CD8-positive, alpha-beta memory T cell (primary cell): ENCODE measurements around the gene NFE2L1. TPM values are rescaled to one million over a fixed set of nuclear protein-coding genes. Genes with fewer than 3 reads are reported as not detected.

Experiments
- CTCF ChIA-PET: fragments of 350-600 bp; sonication (Branson Sonifier 250); formaldehyde crosslinking; loops from one replicate; lab custom pipeline; 2021; ENCODE audit warnings: antibody characterized with exemption; lab: Charles Lee
- POLR2A ChIA-PET: fragments of 350-600 bp; sonication (Branson Sonifier 250); formaldehyde crosslinking; loops from one replicate; lab custom pipeline; 2021; ENCODE audit warnings: antibody characterized with exemption; lab: Charles Lee
- DNase-seq, 5 donors: peaks; one replicate each; pipeline versions ENCODE4 v3.0.0 to v3.0.0-alpha.2; 2020 to 2022; ENCODE audit warnings: mixed read lengths in 1 of 5
- H3K27ac ChIP-seq: one replicate; pipeline ENCODE4 v1.7.0; 2013; ENCODE audit warnings: low read depth, mild to moderate bottlenecking, low read length, moderate library complexity
- H3K27me3 ChIP-seq: 2 replicates; pipeline ENCODE4 v1.7.0; 2013; ENCODE audit warnings: low read length, mild to moderate bottlenecking; ENCODE audit not compliant: insufficient read depth, poor library complexity, severe bottlenecking
- H3K36me3 ChIP-seq: 2 replicates; pipeline ENCODE4 v1.7.0; 2013; ENCODE audit warnings: mild to moderate bottlenecking, low read length, moderate library complexity; ENCODE audit not compliant: insufficient read depth
- H3K4me1 ChIP-seq: 2 replicates; pipeline ENCODE4 v1.7.0; 2013; ENCODE audit warnings: mild to moderate bottlenecking, low read length, moderate library complexity; ENCODE audit not compliant: insufficient read depth
- H3K4me3 ChIP-seq: 2 replicates; pipeline ENCODE4 v1.7.0; 2013; ENCODE audit warnings: mild to moderate bottlenecking, low read length
- H3K9me3 ChIP-seq: 2 replicates; pipeline ENCODE4 v1.7.0; 2013; ENCODE audit warnings: mild to moderate bottlenecking, low read length
- H3K27ac Mint-ChIP-seq, 8 donors: one replicate each; pipeline ENCODE4 v1.8.0; 2020 to 2021; ENCODE audit warnings: mixed read lengths in 8 of 8, mild to moderate bottlenecking in 6 of 8, inconsistent platforms in 3 of 8, moderate library complexity in 3 of 8
- H3K27me3 Mint-ChIP-seq, 2 donors: one replicate each; pipeline ENCODE4 v1.8.0; 2020 to 2021; ENCODE audit warnings: mixed read lengths in 2 of 2, mild to moderate bottlenecking in 1 of 2, moderate library complexity in 1 of 2
- H3K36me3 Mint-ChIP-seq, 3 donors: one replicate each; pipeline ENCODE4 v1.8.0; 2020 to 2021; ENCODE audit warnings: mixed read lengths in 3 of 3, inconsistent platforms in 1 of 3, mild to moderate bottlenecking in 1 of 3
- H3K4me1 Mint-ChIP-seq, 3 donors: one replicate each; pipeline ENCODE4 v1.8.0; 2020 to 2021; ENCODE audit warnings: mixed read lengths in 3 of 3, inconsistent platforms in 1 of 3, mild to moderate bottlenecking in 1 of 3
- H3K4me3 Mint-ChIP-seq, 7 donors: one replicate each; pipeline ENCODE4 v1.8.0; 2020 to 2021; ENCODE audit warnings: mixed read lengths in 7 of 7, mild to moderate bottlenecking in 6 of 7, moderate library complexity in 4 of 7, inconsistent platforms in 2 of 7
- H3K9me3 Mint-ChIP-seq, 5 donors: one replicate each; pipeline ENCODE4 v1.8.0; 2020 to 2022; ENCODE audit warnings: mixed read lengths in 5 of 5, mild to moderate bottlenecking in 3 of 5, moderate library complexity in 2 of 5, inconsistent platforms in 1 of 5
- polyA plus RNA-seq: library from polyadenylated mRNA; unstranded; fragments of 300-500 nt; fragmentation: Illumina TruSeq; gene quantifications from one replicate; pipeline ENCODE4 v1.2.3, GENCODE V29; 2021
- total RNA-seq, 2 experiments: library from RNA; stranded (reverse); gene quantifications; one replicate each; pipeline ENCODE4 v1.2.3, GENCODE V29; 2021

Gene NFE2L1
- total and polyA plus RNA-seq, 3 experiments from 2014 or later: 13.1 to 98.4 (median 94.5) TPM

DNA sequence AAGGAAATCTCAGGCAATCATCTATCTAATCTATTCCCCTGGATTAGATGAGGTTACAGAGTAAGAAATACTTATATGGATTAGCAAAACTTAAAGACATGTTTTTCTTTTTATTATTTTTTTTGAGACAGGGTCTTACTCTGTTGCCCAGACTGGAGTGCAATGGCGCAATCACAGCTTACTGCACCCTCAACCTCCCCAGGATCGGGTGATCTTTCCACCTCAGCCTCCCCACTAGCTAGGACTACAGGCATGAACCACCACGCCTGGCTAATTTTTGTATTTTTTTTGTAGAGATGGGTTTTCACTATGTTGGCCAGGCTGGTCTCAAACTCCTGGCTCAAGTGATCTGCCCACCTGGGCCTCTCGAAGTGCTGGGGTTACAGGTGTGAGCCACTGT is 3.3 kb upstream of the NFE2L1 start:
- peaks cover 0 to 14% (median 3%) of the 10 kb centered on the region in 3 donors for H3K36me3 Mint-ChIP-seq
- H3K9me3 Mint-ChIP-seq: no peaks in the 10 kb centered on the region
- peak overlapping the region in 1 of 7 donors; percentile 31 for H3K4me3 Mint-ChIP-seq
- ChIA-PET CTCF (interaction anchor here (0.9 to 2.0 kb wide), 6 partner anchors 9 to 74 kb away, joined by 3 to 7 read pairs (median 4); partner anchors contain the start of gene CDK5RAP3), POLR2A (no interaction called here)
- peaks cover 22 to 35% (median 35%) of the 10 kb centered on the region in 3 donors for H3K4me1 Mint-ChIP-seq
- peak overlapping the region in 1 of 8 donors; percentile 28 for H3K27ac Mint-ChIP-seq
- H3K4me1 ChIP-seq: peaks cover 28% of the 10 kb centered on the region
- H3K36me3 ChIP-seq: no peaks in the 10 kb centered on the region
- DNase-seq: no peak
- no peak overlapping the region for H3K27ac ChIP-seq
- H3K27me3 Mint-ChIP-seq: peaks cover 0 to 12% of the 10 kb centered on the region in 2 donors
- H3K27me3 ChIP-seq: no peaks in the 10 kb centered on the region
- H3K9me3 ChIP-seq: no peaks in the 10 kb centered on the region
- H3K4me3 ChIP-seq: no peak overlapping the region

GRCh38 chr17:48045316-48046001 is 2.7 kb upstream of the NFE2L1 start:
- Histone ChIP-seq H3K27me3 (no peaks in the 10 kb centered on the region), H3K4me1 (peaks cover 31% of the 10 kb centered on the region), H3K9me3 (no peaks in the 10 kb centered on the region), H3K36me3 (peaks cover under 1% of the 10 kb centered on the region), H3K27ac (no peak overlapping the region), H3K4me3 (no peak overlapping the region)
- H3K4me1 Mint-ChIP-seq: peaks cover 26 to 41% (median 40%) of the 10 kb centered on the region in 3 donors
- peak overlapping the region in 6 of 7 donors; percentile 15 to 85 (median 45) for H3K4me3 Mint-ChIP-seq
- H3K36me3 Mint-ChIP-seq: peaks cover under 1 to 18% (median 5%) of the 10 kb centered on the region in 3 donors
- peak overlapping the region in 2 of 8 donors; percentile 9 to 85 for H3K27ac Mint-ChIP-seq
- peaks cover 0 to 11% of the 10 kb centered on the region in 2 donors for H3K27me3 Mint-ChIP-seq
- no peak for DNase-seq
- no peaks in the 10 kb centered on the region for H3K9me3 Mint-ChIP-seq
- POLR2A ChIA-PET: no interaction called here
- CTCF ChIA-PET: interaction anchor here (1.4 to 1.8 kb wide), 4 partner anchors 9 to 28 kb away, joined by 4 to 5 read pairs (median 4); no protein-coding TSS in a partner anchor

GRCh38 chr17:48046296-48046695 is 1.9 kb upstream of the NFE2L1 start:
- ChIA-PET POLR2A (no interaction called here), CTCF (interaction anchor here (1.4 to 1.8 kb wide), 5 partner anchors 10 to 34 kb away, joined by 4 to 5 read pairs (median 4); no protein-coding TSS in a partner anchor)
- DNase-seq: no peak
- H3K4me3 ChIP-seq: no peak overlapping the region
- H3K4me1 ChIP-seq: peaks cover 35% of the 10 kb centered on the region
- no peaks in the 10 kb centered on the region for H3K27me3 ChIP-seq
- Mint-ChIP-seq H3K9me3 (no peaks in the 10 kb centered on the region), H3K27ac (peak overlapping the region in 3 of 8 donors; percentile 15 to 96 (median 85)), H3K4me1 (peaks cover 32 to 49% (median 48%) of the 10 kb centered on the region in 3 donors), H3K27me3 (peaks cover 0 to 11% of the 10 kb centered on the region in 2 donors), H3K36me3 (peaks cover 4 to 26% (median 9%) of the 10 kb centered on the region in 3 donors), H3K4me3 (peak overlapping the region in 3 of 7 donors; percentile 85 to 99 (median 96))
- H3K9me3 ChIP-seq: no peaks in the 10 kb centered on the region
- peaks cover 9% of the 10 kb centered on the region for H3K36me3 ChIP-seq
- no peak overlapping the region for H3K27ac ChIP-seq

GRCh38 chr17:48047113-48047740 is 932 bp upstream of the NFE2L1 start:
- H3K4me3 ChIP-seq: peak overlapping the region; percentile 84
- CTCF ChIA-PET: interaction anchor here (1.5 to 4.4 kb wide), 5 partner anchors 11 to 59 kb away, joined by 4 to 47 read pairs (median 5); partner anchors contain the start of gene COPZ2
- peak overlapping the region; percentile 93 for H3K27ac ChIP-seq
- DNase-seq: no peak
- no peaks in the 10 kb centered on the region for H3K9me3 Mint-ChIP-seq
- POLR2A ChIA-PET: interaction anchor here (0.7 to 3.1 kb wide), 4 partner anchors 11 to 70 kb away, joined by 3 to 17 read pairs (median 5); partner anchors contain the start of gene SNX11
- H3K9me3 ChIP-seq: no peaks in the 10 kb centered on the region
- no peaks in the 10 kb centered on the region for H3K27me3 ChIP-seq
- peak overlapping the region; percentile 85 to 100 (median 98) for H3K27ac Mint-ChIP-seq
- peaks cover 44% of the 10 kb centered on the region for H3K4me1 ChIP-seq
- peaks cover 18% of the 10 kb centered on the region for H3K36me3 ChIP-seq
- H3K4me3 Mint-ChIP-seq: peak overlapping the region; percentile 85 to 99 (median 96)
- H3K36me3 Mint-ChIP-seq: peaks cover 4 to 36% (median 11%) of the 10 kb centered on the region in 3 donors
- H3K27me3 Mint-ChIP-seq: peaks cover 0 to 6% of the 10 kb centered on the region in 2 donors
- H3K4me1 Mint-ChIP-seq: peaks cover 40 to 58% (median 56%) of the 10 kb centered on the region in 3 donors

DNA sequence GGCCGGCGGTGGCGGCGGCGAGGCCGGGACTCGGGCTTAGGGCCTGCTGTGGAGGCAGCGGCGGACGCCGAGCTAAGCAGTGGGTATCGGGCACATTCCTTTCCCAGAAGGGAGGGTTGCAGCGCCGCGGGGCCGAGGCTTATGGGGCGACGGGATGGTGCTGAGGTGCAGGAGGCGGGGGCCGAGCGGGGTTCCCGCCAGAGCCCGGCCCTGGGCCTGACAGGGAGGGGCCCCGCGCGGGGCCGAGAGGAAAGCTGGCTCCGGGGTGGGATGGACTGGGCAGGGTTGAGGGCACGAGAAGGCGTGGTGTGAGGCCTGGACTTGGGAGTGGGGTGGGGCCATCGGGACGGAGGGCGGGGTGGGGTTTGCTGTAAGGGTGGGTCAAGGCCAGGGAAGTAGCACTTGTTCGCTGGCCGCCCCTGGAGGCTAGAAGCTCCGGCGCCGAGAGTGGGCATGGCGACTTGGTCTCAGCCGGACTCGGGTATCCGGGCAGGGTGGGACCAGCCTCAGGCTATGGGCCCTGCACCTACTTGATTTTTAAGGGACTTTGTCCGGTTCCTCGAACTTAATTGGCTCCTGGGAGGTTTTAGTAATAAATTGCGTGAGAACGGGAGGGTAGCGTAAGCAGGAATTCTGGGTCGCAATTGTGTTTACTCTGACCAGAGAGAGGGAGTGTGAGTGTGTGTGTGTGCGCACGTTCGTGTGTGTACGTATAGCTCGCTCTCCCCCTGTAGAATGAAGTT is 396 bp downstream of the NFE2L1 start:
- Histone ChIP-seq H3K27me3 (no peaks in the 10 kb centered on the region), H3K27ac (peak overlapping the region; percentile 93), H3K4me1 (peaks cover 57% of the 10 kb centered on the region), H3K36me3 (peaks cover 25% of the 10 kb centered on the region), H3K4me3 (peak overlapping the region; percentile 84), H3K9me3 (no peaks in the 10 kb centered on the region)
- peak overlapping the region; percentile 85 to 100 (median 98) for H3K27ac Mint-ChIP-seq
- H3K4me1 Mint-ChIP-seq: peaks cover 53 to 71% (median 65%) of the 10 kb centered on the region in 3 donors
- POLR2A ChIA-PET: interaction anchor here (0.5 to 3.1 kb wide), 9 partner anchors 10 to 1667 kb away, joined by 3 to 17 read pairs (median 3); partner anchors contain the start of genes LRRC46, MRPL10 and SNX11
- H3K36me3 Mint-ChIP-seq: peaks cover 4 to 49% (median 13%) of the 10 kb centered on the region in 3 donors
- H3K4me3 Mint-ChIP-seq: peak overlapping the region; percentile 85 to 99 (median 96)
- peak in 2 of 5 donors; percentile 25 to 35 for DNase-seq
- CTCF ChIA-PET: interaction anchor here (0.6 to 4.4 kb wide), 14 partner anchors 12 to 569 kb away, joined by 3 to 47 read pairs (median 3); partner anchors contain the start of genes CDK5RAP3 and COPZ2
- peaks cover 0 to 4% of the 10 kb centered on the region in 2 donors for H3K27me3 Mint-ChIP-seq
- H3K9me3 Mint-ChIP-seq: no peaks in the 10 kb centered on the region

DNA sequence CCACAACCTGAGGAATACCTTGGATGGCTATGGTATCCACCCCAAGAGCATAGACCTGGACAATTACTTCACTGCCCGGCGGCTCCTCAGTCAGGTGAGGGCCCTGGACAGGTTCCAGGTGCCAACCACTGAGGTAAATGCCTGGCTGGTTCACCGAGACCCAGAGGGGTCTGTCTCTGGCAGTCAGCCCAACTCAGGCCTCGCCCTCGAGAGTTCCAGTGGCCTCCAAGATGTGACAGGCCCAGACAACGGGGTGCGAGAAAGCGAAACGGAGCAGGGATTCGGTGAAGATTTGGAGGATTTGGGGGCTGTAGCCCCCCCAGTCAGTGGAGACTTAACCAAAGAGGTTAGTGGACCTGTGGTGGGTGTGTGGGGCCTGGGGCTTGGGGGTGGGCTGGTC is 3.1 kb downstream of the NFE2L1 start:
- Mint-ChIP-seq H3K27me3 (peaks cover 0 to 4% of the 10 kb centered on the region in 2 donors), H3K4me1 (peaks cover 66 to 78% (median 73%) of the 10 kb centered on the region in 3 donors), H3K27ac (peak overlapping the region in 2 of 8 donors; percentile 21 to 27), H3K4me3 (peak overlapping the region in 1 of 7 donors; percentile 5), H3K9me3 (no peaks in the 10 kb centered on the region), H3K36me3 (peaks cover 4 to 67% (median 14%) of the 10 kb centered on the region in 3 donors)
- no peak overlapping the region for H3K4me3 ChIP-seq
- no peak overlapping the region for H3K27ac ChIP-seq
- CTCF ChIA-PET: no interaction called here
- no peaks in the 10 kb centered on the region for H3K27me3 ChIP-seq
- H3K4me1 ChIP-seq: peaks cover 54% of the 10 kb centered on the region
- H3K9me3 ChIP-seq: no peaks in the 10 kb centered on the region
- POLR2A ChIA-PET: no interaction called here
- H3K36me3 ChIP-seq: peaks cover 32% of the 10 kb centered on the region
- DNase-seq: no peak
